NCI-H748 (cell line): Measurements from ENCODE around the gene DPH1.
A peak's percentile ranks its signal among the peaks of the same experiment; 100 is the strongest.

ENCODE experiments used
- DNase-seq: peaks from one replicate; lab custom pipeline; 2025; ENCODE audit not compliant: unreplicated experiment; lab: John Stamatoyannopoulos, UW

The DPH1 gene

GRCh38 chr17:2060681-2061440 is 30.9 kb downstream of the DPH1 start:
- no peak for DNase-seq

GRCh38 chr17:2061441-2061958 is 31.5 kb downstream of the DPH1 start:
- no peak for DNase-seq

GRCh38 chr17:2062571-2063183 is 32.7 kb downstream of the DPH1 start:
- no peak for DNase-seq

- no peak for DNase-seq
These were observed 33.6 kb downstream of the DPH1 start for GRCh38 chr17:2063261-2064146.

- no peak for DNase-seq
These were observed 34.2 kb downstream of the DPH1 start for GRCh38 chr17:2064147-2064489.

- DNase-seq, result no peak
These were observed 34.6 kb downstream of the DPH1 start for GRCh38 chr17:2064520-2064971.

- DNase-seq, result peak; percentile 22
These were observed 35.2 kb downstream of the DPH1 start for GRCh38 chr17:2064980-2065785.

- DNase-seq, result no peak
These were observed 36.0 kb downstream of the DPH1 start for GRCh38 chr17:2065949-2066400.

GRCh38 chr17:2067048-2067561 is 37.2 kb downstream of the DPH1 start:
- DNase-seq, result no peak

GRCh38 chr17:2067608-2068024 is 37.7 kb downstream of the DPH1 start:
- no peak for DNase-seq

- no peak for DNase-seq
These were observed 38.1 kb downstream of the DPH1 start for GRCh38 chr17:2068031-2068518.

- DNase-seq, result no peak
These were observed 38.6 kb downstream of the DPH1 start for GRCh38 chr17:2068519-2069051.

GRCh38 chr17:2070241-2071023 is 40.5 kb downstream of the DPH1 start:
- no peak for DNase-seq

- DNase-seq, result no peak
These were observed 41.1 kb downstream of the DPH1 start for GRCh38 chr17:2071024-2071385.

GRCh38 chr17:2071455-2072281 is 41.7 kb downstream of the DPH1 start:
- DNase-seq, result no peak

GRCh38 chr17:2074919-2075318 is 45.0 kb downstream of the DPH1 start:
- no peak for DNase-seq

GRCh38 chr17:2075336-2076086 is 45.6 kb downstream of the DPH1 start:
- DNase-seq, result no peak
